ENCODE data around the gene CACNA1C.

The CACNA1C gene

GRCh38 chr12:2295941-2296461 is 243.2 kb downstream of the CACNA1C start:
- DNase-seq (ENCODE audit: low read depth): peak; percentile 94
- TF ChIP-seq, protein P1, sequence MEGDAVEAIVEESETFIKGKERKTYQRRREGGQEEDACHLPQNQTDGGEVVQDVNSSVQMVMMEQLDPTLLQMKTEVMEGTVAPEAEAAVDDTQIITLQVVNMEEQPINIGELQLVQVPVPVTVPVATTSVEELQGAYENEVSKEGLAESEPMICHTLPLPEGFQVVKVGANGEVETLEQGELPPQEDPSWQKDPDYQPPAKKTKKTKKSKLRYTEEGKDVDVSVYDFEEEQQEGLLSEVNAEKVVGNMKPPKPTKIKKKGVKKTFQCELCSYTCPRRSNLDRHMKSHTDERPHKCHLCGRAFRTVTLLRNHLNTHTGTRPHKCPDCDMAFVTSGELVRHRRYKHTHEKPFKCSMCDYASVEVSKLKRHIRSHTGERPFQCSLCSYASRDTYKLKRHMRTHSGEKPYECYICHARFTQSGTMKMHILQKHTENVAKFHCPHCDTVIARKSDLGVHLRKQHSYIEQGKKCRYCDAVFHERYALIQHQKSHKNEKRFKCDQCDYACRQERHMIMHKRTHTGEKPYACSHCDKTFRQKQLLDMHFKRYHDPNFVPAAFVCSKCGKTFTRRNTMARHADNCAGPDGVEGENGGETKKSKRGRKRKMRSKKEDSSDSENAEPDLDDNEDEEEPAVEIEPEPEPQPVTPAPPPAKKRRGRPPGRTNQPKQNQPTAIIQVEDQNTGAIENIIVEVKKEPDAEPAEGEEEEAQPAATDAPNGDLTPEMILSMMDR (conservative IDR thresholded peaks at IDR 0.05; ENCODE audit: low read depth, low read length): no peak
- no peak overlapping the region for H3K4me3 ChIP-seq (ENCODE audit: low read depth, low read length)

DNA sequence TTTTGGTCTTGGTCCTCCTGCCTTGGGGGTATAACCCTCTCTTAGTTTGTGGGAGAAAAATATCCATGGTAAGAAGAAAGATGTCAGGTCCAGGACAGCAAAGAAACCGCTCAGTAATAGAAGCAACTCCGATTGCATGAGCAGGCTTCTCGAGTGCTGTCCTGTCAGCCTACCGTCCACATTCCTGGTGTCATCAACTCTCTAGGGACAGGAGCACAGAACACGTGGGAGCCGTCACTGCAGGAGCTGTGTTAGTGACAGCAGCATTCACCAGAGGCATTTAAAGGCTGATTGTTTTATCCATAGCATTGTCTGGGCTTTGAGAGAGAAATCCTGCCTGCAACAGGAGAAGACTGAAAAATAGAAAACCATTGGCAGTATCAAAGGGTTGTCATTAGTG is 244.2 kb downstream of the CACNA1C start:
- H3K4me3 ChIP-seq (ENCODE audit: low read depth, low read length): no peak overlapping the region
- TF ChIP-seq, protein P1 (conservative IDR thresholded peaks at IDR 0.05; ENCODE audit: low read depth, low read length): no peak
- no peak for DNase-seq (ENCODE audit: low read depth)

GRCh38 chr12:2297658-2298057 is 244.9 kb downstream of the CACNA1C start:
- TF ChIP-seq, protein P1 (conservative IDR thresholded peaks at IDR 0.05; ENCODE audit: low read depth, low read length): no peak

DNA sequence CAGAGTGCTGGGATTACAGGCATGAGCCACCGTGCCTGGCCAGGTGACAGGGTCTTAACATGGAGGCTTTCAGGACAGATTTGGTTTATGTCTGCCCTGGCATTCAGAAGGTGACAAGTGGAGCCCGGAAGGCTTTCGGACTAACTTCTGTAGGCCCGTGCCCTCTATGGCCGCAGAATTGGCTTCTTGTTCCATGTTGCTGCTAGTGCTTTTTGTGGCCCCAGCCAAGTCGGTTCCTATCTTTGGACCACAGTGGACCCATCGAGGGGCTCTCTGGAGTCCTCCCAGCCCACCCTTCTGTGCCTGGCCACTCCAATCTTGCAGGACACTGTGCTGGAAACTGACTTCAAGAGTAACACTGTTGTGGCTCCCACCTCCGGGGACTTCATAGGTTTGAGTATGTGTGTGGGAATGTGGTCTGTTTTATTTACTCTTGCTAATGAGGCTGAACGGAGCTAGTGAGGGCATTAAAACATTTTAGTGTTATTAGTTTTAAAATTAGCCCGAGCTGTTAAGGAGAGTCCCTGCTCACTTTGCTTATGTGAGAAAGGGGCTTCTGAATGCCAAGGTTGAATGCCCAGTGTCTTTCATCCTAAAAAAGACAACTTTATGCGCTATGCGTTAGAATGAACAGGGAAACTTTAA is 245.9 kb downstream of the CACNA1C start:
- TF ChIP-seq, protein P1 (conservative IDR thresholded peaks at IDR 0.05; ENCODE audit: low read depth, low read length): no peak
- H3K4me3 ChIP-seq (ENCODE audit: low read depth, low read length): no peak overlapping the region
- no peak for DNase-seq (ENCODE audit: low read depth)

More at GRCh38 chr12:2297658-2298057, 244.9 kb downstream of the CACNA1C start:
- DNase-seq (ENCODE audit: low read depth): no peak
- H3K4me3 ChIP-seq (ENCODE audit: low read depth, low read length): no peak overlapping the region

DNA sequence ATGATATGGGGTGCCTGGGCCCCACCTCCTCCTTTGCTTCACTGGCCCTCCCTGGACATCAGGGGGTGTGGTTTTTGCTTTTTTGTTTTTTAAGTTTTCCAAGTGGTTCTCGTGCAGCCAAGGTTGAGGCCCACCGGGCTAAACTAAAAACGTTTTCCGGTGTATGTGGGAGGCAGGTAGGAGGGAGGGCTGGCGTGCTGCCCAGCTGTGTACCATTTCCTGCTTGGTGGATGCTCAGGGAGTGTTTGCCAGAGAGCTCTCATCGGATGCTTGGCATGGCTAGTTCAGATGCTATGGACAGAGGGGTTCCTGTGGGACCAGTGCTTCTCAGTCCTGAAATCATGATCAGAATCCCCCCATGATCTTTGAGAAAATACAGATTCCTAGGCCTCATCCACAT is 246.4 kb downstream of the CACNA1C start:
- H3K4me3 ChIP-seq (ENCODE audit: low read depth, low read length): no peak overlapping the region
- no peak for DNase-seq (ENCODE audit: low read depth)

DNA sequence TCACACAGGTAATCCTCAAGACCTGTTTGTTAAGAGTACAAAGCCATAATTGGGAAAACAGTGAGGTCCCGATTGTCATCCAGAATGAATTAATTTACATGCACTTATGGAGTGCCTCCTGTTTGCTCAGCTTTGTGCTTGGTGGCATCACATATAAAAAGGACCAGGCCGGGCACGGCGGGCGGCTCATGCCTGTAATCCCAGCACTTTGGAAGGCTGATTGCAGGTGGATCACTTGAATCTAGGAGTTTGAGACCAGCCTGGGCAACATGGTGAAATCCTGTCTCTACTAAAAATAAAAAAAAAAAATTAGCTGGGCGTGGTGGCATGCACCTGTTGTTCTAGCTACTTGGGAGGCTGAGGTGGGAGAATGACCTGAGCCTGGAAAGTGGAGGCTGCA is 247.4 kb downstream of the CACNA1C start:
- DNase-seq (ENCODE audit: low read depth): no peak
- TF ChIP-seq, protein P1 (conservative IDR thresholded peaks at IDR 0.05; ENCODE audit: low read depth, low read length): no peak
- no peak overlapping the region for H3K4me3 ChIP-seq (ENCODE audit: low read depth, low read length)

More for the DNA sequence above, 246.4 kb downstream of the CACNA1C start:
- TF ChIP-seq, protein P1 (conservative IDR thresholded peaks at IDR 0.05; ENCODE audit: low read depth, low read length): no peak

GRCh38 chr12:2300886-2301285 is 248.1 kb downstream of the CACNA1C start:
- TF ChIP-seq, protein P1 (conservative IDR thresholded peaks at IDR 0.05; ENCODE audit: low read depth, low read length): no peak
- DNase-seq (ENCODE audit: low read depth): no peak
- H3K4me3 ChIP-seq (ENCODE audit: low read depth, low read length): no peak overlapping the region

All from choroid plexus epithelial cell (primary cell).